NCI-H2171 treated with DMSO at 0.1 percent for 48 hours (cell line): ENCODE data around the gene GNB1.
A peak's percentile ranks its signal among the peaks of the same experiment; 100 is the strongest.
"Not testable (repeated sequence)": the region's sequence is repeated elsewhere in the genome, so short reads cannot be mapped to it uniquely, and the experiment has no call there.

Source experiments
- DNase-seq: peaks from one replicate; lab custom pipeline; 2025; lab: John Stamatoyannopoulos, UW

The GNB1 gene

DNA sequence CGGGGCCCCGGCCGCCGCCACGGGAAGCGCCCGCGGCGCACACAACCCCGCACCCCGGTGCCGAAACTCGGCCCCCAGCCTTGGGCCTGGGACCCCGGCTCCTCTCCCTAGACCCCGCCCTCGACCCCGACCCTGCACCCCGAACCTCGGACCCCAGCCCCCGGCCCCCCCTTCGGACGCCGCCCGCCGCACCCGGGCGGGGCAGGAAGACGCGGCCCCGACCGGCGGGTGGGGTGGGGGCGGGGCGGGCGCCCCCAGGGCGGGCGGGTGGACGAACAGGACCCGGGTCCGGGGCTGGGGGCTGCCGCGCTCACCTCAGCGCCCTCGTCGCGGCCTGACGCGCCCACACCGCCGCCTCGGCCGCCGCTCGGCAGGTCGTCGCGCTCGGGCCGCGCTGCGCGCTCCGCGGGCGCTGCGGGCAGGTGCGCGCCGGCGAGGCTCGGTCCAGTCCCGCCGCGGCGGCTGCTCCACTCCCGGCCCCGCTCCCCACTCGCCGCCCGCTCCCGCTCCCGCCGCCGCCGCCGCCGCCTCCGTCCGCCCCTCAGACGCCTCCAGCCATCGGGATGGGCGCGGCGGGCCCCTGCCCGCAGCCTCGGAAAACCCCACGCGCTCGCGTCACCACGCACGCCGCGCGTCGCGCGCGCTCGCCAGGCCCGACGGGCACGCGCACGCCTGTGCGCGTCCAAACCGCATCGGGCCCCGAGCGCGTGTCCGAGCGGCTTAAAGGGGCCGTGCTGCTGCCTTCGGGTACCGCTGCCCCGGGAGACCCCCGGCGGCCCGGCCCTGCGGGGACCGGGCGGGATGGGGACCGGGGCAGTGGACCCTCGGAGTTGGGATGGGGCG lies at the start of gene GNB1:
Gene GNB1, minus strand, starts transcription at position 582 of the 843 bp plus-strand sequence. CDS start 65,634 bp downstream, outside the sequence.
- DNase-seq, result peak; percentile 77

DNA sequence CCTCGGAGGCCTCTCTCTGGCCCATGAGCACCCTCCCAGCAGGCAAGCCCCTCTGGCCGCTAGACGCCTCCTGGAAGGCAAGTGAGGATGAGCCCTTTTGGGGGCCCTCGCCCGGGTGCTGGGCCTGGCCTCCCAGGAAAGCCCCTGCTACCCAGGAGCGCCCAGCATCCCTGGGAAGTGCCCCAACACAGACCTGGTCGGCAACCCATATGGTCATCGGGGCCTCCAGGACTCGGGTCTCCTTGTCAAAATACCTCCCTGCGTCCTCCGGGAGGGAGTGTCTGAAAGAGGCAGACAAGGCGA lies 49.2 kb upstream of the GNB1 start:
- DNase-seq, result no peak

DNA sequence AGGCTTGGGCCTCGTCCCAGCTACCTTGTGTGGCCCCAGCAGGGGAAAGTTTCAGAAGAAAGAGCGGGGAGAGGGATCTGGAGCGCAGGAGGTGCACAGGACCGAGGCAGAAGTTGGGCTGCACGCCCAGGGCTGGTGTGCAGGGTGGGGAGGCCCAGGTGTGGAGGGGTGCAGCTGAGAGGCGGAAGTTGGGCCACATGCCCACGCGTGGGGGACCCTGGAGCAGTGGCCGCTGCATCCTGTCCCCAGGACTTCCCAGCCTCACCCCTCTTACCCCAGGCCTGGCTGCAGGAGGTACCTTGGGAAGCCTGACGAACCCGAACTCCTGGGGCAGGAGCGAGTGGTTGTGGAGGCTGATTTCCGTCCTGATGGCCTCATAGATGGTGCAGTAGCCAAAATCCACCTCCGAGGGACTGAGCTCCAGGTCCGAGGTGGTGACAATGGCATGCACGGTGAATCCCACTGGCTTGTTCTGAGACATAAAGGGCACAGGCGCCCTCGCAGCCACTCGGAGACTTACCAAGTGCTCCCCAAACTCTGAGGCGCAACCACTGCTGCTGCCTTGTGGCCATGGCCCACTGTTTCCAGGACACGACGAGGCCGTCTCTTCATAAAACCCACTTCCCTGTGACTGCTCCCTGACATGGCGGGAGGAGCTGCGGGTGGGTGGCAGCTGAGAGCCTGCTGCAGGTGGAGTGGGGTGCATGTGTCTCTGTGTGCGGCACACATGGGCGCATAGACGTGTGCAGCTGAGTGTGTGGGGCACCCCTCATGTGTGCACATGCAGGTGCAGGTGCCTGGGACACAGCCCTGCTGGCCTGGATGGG lies 48.6 kb upstream of the GNB1 start:
- no peak for DNase-seq

DNA sequence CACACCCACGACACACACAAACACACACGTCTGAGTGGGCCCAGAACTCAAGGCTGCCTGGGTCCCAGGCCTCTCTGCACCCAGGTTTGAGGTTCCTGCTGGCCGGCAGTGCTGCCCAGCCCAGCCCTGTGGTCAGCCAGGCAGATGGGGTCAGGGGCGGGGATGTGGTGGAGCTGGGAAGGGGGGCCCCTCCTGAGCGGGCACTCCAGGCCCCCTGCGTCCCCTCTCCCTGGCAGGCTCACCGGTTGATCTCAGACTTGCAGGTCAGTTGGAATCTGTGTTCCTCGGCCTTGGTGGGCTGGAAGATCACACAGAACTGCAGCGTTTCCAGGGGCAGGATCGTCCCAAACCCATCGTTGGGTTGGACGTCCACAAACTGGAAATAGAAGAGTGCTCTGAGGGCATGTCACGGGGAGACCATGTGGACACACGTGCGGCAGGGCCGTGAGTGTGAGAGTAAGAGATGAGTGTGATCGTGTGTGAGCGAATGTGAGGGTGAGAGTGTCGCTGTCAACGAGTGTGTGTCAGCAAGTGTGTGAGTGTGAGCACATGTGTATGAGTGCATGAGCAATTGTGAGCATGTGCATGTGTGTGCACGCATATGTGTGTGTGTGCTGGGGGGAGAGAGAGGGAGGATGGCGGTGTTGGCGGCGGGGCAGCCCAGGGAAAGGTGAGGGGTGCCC lies 47.9 kb upstream of the GNB1 start:
- DNase-seq, result no peak

DNA sequence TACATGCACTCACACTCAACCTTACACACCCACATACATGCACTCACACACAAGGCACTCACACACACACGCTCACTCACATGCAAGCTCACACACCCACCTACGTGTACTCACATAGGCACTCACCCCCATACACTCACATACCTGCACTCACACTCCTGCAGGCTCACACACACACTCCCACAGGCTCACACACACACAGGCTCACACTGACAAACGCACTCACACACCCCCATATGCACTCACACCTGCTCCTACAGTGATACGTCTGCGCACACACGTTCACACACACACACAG lies 47.3 kb upstream of the GNB1 start:
- DNase-seq, result no peak

DNA sequence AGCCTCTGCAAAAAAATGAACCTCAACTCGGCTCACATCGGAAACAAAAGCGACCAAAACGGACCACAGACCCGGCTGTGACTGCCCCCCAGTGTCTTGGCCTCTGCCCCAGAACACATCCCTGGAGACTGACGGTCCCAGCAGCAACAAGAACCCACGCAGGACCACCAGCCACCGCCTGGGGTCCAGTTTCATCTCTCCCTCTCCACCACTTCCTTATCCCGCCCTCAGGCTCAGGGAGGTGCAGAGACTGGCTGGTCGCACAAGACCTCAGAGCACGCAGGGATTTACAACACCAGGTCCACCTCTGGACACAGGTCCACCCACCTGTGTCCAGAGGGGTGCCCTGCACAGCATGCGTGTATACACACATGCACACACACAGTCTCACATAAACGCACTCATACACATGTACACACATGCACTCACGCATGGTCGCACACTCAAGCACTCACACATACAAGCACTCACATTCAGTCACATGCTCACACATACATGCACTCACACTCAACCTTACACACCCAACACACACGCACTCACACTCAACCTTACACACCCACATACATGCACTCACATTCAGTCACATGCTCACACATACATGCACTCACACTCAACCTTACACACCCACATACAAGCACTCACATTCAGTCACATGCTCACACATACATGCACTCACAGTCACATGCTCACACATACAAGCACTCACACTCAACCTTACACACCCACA lies 46.8 kb upstream of the GNB1 start:
- DNase-seq, result no peak

DNA sequence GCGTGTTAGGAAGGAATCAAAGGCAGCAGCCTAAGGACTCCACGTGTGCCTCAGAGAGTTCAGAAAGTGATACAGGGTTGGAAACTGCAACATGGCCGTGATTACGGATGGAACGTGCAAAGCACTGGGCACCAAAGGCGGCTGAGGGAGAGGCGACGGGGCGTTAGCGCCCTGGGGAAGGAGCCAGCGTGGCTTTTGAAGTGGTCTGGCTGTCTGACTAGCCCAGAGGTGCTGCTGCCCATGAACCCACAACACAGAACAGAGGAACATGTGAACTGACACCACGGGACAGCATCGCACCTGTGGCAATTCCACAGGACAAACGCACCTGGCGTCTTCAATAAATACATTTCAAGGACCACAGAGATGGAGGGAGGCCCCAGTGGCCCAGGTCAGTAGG lies 46.2 kb upstream of the GNB1 start:
- no peak for DNase-seq

DNA sequence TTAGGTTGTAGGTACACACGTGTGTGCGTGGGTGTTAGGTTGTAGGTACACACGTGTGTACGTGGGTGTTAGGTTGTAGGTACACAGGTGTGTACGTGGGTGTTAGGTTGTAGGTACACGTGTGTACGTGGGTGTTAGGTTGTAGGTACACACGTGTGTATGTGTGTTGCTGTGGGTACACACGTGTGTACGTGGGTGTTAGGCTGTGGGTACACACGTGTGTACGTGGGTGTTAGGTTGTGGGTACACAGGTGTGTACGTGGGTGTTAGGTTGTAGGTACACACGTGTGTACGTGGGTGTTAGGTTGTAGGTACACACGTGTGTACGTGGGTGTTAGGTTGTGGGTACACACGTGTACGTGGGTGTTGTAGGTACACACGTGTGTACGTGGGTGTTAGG lies 44.0 kb upstream of the GNB1 start:
- not testable (repeated sequence) for DNase-seq

DNA sequence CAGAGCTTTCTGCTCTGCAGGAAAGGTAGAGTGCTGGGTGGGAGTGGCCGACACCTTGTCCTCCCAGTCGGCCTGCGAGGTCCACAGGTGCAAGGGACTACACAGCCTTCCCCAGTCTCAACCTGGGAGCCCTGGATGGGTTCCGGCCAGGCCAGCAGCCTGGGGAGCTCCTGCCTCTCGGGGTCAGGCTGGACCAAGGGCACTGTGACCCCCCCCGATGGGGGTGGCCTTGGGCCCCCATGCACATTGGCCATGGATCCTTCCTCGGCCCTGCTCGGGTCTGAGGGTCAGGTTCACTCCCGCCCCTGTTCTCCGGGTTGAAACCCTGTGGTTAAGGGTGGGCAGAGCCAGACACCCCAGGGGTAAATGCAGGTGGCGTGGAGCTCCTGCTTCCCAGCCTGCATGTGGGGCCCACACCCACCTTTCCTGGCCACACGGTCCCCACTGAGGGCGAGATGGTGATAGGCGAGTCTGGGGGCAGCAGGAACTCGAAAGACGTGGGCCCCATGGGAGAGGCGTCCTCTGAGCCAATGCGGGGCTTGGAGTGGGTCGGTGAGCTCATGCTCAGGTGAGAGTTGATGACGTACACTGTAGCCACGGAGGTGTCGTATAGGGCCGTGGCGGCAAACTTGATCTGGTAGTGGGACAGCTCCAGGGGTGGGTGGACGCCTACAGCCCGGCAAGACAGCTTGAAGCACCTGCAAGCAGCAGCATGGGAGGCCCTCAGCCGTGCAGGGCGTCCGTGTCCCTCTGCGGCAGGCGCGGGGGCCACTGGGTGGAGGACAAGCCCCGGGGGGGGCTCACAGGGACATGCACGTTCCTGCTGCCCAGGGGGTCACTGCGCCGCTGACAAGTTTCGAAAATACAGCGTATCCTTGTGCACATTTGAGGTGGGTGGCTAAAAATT lies 39.0 kb upstream of the GNB1 start:
- DNase-seq, result no peak

DNA sequence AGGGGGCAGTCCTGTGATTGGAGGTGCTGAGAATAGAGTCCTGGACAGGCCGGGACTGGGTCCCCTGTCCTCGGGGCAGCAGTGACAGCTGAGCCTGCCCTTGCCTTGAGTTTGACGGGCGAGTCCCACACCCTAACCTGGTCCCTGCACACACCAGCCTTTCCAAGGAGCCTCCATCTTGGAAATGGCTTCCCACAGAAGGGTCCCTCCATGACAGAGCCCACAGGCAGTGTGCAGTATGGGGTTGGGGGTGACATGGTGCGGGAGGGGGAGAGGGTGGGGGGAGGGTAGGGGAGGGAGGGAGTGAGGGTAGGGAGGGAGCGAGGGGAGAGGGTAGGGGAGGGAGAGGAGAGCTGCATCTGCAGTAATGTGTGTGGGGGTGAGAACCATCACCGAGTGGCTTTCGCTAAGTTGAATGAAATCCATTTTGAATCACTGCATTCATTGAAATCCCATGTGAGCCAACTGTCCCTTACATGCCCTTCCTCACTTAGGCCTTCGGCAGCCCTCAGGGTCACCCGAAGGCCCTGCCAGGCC lies 38.3 kb upstream of the GNB1 start:
- no peak for DNase-seq

DNA sequence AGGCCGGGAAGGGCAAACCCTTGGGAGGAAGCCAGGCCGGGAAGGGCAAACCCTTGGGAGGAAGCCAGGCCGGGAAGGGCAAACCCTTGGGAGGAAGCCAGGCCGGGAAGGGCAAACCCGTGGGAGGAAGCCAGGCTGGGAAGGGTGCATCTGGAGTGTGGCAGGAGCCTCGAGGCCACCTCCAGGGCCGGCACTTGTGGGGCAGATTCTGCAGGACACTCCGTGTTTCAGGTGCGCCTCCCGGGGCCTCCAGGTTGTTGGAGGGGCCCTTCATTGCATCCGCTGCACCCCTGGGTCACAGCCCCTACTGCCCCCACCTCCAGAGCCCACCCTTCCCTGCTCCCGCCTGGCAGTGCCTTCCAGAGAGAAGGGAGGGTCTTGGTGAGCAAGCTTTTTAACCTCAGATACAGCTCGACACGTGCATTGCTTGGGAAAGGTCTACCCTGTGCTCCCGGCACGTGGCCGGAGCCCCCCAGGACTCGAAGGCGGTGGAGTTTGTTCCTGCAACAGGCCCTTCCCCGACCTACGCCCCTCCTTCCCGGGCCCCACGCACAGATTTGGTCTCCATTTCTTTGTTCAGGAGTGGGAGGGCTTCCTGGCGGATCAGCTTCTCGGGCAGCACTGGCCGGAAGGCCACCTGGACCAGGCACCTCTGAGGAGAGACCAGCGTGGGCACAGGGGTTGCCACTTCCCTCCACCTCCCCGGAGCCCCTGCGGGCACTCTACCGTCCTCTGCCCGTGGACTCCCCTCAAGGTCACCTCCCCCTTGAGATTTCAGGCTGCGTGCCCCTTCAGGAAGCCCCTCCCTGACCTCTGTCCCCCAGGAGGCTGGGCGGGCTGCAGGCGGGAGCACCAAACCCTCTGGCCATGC lies 37.6 kb upstream of the GNB1 start:
- no peak for DNase-seq

DNA sequence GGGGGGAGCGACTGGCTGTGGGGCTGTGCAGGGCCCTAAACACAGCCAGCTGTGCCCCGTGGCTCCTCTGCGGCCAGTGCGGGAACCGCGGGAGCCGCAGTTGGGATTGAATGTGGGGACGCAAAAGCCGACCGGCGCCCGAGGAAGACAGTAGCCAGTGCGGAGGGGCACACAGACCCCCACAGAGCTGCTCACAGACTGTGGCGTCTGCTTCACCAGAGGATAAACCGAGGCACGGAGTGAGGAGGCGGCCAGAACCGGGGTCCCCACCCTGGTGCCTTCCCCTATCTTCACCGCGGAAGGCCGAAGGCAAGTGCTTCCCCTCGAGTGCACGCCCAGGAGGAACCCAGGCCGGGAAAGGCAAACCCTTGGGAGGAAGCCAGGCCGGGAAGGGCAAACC lies 36.9 kb upstream of the GNB1 start:
- DNase-seq, result no peak

DNA sequence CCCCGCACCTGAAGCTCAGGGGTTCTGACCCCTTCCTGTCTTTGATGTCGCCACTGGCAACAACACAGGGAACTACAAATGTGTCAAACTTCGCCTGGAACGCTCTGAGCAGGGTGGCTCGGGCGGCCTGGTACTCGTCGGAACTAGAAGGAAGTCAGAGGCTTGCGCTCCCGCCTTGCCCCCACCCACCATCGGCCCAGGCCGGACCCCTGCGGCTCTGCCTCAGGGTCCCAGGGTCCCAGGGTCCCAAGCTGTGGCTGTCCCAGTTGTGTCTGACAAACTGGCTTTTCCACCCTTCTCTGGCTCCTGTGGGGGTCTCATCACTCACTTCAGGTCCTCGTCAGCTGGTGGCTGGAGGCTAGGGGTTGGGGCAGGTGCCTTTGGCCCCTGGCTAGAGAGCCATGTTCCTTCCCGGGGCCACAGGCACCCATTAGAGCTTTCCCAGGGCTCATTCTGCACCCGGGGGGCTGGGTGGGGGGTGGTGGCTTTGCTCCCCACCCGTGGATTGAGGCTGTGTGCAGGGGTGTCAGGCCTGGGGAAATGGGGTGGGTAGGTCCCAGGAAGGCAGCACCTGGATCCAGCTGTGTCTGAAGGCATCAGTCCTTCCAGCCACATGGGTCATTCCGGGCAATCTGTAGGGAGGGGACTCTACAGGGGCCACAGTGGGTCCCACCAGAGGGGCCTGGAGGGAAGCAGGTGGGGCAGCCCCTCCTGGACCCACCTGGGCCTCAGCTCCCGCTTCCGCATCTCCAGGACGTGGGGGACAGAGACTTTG lies 36.2 kb upstream of the GNB1 start:
- no peak for DNase-seq

DNA sequence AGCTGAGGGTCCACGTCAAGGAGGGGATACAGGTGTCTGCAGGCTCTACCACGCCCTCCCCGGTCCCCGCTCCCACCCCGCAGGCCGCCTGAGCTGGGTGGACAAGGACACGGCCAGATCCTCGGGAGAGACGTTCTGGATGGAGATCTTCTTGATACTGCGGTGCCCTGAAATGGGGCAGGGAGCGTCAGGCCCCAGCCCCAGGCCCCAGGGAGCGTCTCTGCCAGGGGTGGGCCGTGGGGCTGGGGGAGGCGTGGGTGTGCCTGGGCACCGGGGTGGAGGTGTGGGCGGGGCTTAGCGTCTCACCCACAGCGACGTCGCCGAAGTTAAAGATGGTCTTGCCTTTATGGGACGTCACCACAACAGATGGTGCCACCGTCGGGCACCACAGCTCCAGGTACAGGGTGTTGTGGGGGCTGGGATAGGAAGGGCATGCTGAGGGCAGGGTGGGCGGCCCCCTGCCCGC lies 35.5 kb upstream of the GNB1 start:
- no peak for DNase-seq

DNA sequence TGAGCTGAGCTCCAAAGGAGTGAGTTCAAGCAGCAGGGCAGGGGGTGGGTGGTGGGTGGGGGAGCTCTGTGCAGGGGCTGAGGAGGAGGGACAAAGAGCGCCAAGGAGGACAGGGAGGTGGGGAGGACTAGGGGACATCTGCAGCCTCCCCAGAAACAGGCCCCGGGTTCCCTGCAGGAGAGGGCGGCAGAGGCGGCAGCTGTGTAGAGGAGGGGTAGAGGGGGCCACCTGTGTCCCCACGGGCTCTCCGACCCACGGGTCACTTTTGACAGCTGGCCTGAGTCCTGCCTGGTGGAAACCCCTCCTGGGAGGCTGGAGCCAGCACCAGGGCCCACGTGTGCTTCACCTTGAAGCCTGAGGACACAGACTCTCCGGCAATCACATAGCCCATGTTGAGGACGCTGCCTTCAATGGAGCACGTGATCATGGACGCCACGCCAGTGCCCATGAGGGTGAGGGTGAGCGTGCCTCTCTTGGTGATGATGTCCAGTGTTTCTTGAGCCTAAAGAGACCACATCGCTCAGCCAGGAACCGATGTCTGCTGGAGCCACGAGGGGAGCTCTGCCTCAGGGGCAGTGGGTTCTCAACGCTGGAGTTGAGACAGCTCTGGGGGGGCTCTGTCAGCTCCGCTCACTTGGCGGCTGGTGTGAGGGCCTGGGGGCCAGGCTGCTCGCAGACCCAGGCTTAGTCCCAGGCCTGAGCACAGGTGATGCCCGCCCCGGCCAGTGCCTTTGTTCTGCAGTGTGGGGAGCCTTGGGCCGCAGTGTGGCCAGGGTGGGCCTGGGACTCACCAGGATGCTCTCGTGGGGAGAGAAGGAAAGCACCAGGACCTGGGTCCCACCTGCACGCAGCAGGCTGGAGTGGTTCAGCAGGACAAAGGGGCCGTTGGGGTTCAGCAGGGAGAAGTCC lies 34.8 kb upstream of the GNB1 start:
- DNase-seq, result no peak

DNA sequence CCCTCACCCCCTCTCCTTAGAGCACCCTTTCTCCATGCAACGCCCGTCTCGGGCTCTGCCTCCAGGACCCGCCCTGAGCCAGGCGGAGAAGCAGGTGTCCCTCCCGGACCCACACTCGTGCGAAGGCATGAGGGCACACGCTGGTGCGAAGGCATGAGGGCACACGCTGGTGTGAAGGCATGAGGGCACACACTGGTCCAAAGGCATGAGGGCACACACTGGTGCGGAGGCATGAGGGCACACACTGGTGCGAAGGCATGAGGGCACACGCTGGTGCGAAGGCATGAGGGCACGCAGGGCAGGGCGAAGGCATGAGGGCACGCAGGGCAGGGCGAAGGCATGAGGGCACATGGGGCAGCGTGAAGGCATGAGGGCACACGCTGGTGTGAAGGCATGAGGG lies 34.0 kb upstream of the GNB1 start:
- DNase-seq, result no peak

DNA sequence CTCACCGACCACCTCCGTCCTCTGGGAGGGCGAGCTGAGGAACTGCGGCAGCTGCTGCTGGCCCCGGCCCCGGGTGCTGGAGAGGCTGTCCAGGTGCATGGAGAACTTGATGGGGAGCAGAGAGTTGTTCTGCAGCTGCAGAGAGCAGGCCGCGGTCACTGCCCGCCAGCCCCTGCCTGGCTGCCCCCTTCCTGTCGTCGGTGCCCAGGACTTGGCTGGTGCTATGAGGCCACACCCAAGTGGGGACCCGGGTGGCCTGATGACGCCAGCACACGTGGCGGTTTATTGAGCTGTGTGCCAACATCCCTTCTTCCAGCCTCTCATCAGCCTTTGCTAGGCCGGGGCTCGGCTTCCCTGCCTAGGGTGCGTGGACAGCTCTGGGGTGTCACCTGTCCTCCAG lies 33.5 kb upstream of the GNB1 start:
- DNase-seq, result no peak
